ENCODE measurements around the gene DNAJC12. TPM values are rescaled to one million over a fixed set of nuclear protein-coding genes. Genes with fewer than 3 reads are reported as not detected.

DNAJC12 gene
- total RNA-seq, 4 donors from 2014 or later: 8.6 to 15.0 (median 11.9) TPM

GRCh38 chr10:67818323-67818722 is 19.7 kb downstream of the DNAJC12 start:
- no peaks in the 10 kb centered on the region for H3K4me1 ChIP-seq
- in situ Hi-C loops (cut with MboI; ENCODE audit: low sequenced_read_pairs in 4 of 4) (no loop called here), intact Hi-C loops (cut with DNase I; ENCODE audit: low total_unique reads) (no loop called here)
- no peak overlapping the region for H3K4me3 ChIP-seq
- DNase-seq (no peak), ATAC-seq (no peak)
- H3K9me3 ChIP-seq: no peaks in the 10 kb centered on the region
- TF ChIP-seq POLR2A (IDR thresholded peaks at IDR 0.05) (no peak), CTCF (IDR thresholded peaks at IDR 0.05 in 4 of 5, conservative IDR thresholded peaks at IDR 0.05 in 1 of 5) (no peak)
- H3K36me3 ChIP-seq: no peaks in the 10 kb centered on the region
- no peak overlapping the region for H3K27ac ChIP-seq
- H3K27me3 ChIP-seq: no peaks in the 10 kb centered on the region

- DNase-seq (no peak), ATAC-seq (no peak)
- H3K9me3 ChIP-seq: no peaks in the 10 kb centered on the region
- intact Hi-C loops (cut with DNase I; ENCODE audit: low total_unique reads) (no loop called here), in situ Hi-C loops (cut with MboI; ENCODE audit: low sequenced_read_pairs in 4 of 4) (no loop called here)
- H3K4me3 ChIP-seq: no peak overlapping the region
- no peak for TF ChIP-seq POLR2A (IDR thresholded peaks at IDR 0.05)
- TF ChIP-seq CTCF (IDR thresholded peaks at IDR 0.05 in 4 of 5, conservative IDR thresholded peaks at IDR 0.05 in 1 of 5): no peak
- no peak overlapping the region for H3K27ac ChIP-seq
- H3K4me1 ChIP-seq: no peaks in the 10 kb centered on the region
- no peaks in the 10 kb centered on the region for H3K36me3 ChIP-seq
- H3K27me3 ChIP-seq: no peaks in the 10 kb centered on the region
Observed at GRCh38 chr10:67816719-67817118, 21.3 kb downstream of the DNAJC12 start.

DNA sequence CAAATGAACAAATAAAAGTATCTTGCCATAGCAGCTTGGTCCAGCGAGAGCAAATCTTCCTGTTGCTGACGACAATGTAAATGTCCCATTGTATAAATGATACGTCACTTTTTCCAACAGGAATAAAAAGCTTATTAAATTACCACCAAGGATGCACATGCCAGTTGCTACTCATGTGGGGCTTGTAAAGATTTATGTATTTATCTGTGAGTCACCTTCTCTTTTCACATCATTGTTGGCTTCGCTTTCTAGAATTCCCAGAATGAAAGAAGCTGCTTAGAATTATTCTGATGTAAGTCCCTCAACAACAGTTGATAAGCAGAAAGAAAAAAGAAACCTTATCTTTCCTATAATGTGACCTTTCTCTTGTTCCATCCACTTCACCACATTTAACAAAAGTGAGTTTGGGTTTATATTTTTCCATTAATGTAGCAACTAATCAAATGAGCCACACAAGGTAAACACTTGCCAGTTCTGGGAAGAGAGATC is 22.4 kb downstream of the DNAJC12 start:
- Histone ChIP-seq H3K36me3 (no peaks in the 10 kb centered on the region), H3K9me3 (no peaks in the 10 kb centered on the region), H3K27ac (no peak overlapping the region), H3K4me3 (no peak overlapping the region), H3K4me1 (no peaks in the 10 kb centered on the region), H3K27me3 (no peaks in the 10 kb centered on the region)
- no peak for TF ChIP-seq CTCF (IDR thresholded peaks at IDR 0.05 in 4 of 5, conservative IDR thresholded peaks at IDR 0.05 in 1 of 5)
- TF ChIP-seq POLR2A (IDR thresholded peaks at IDR 0.05): no peak
- in situ Hi-C loops (cut with MboI; ENCODE audit: low sequenced_read_pairs in 4 of 4): no loop called here
- ATAC-seq (peak in 1 of 2 donors; percentile 44), DNase-seq (no peak)
- intact Hi-C loops (cut with DNase I; ENCODE audit: low total_unique reads): no loop called here

DNA sequence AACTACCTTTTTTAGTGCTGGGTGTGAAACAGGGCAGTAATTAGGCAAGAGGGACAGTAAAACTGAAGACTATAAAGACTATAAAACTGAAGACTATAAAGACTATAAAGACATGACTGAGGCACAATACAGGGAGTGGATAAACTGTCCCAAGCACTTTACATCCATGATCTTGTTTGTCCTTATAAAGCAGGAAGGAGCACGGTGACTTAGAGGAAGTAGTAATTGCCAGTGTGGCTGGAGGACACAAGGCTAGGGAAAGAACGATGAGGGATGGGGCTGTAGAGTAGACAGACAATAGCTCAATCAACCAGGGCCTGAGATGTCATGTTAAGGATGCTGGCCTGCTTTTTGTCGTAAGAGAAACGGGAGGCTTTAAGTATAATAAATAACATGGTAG is 26.0 kb downstream of the DNAJC12 start:
- Histone ChIP-seq H3K36me3 (no peaks in the 10 kb centered on the region), H3K4me1 (no peaks in the 10 kb centered on the region), H3K27ac (no peak overlapping the region), H3K9me3 (no peaks in the 10 kb centered on the region), H3K4me3 (no peak overlapping the region), H3K27me3 (no peaks in the 10 kb centered on the region)
- in situ Hi-C loops (cut with MboI; ENCODE audit: low sequenced_read_pairs in 4 of 4) (no loop called here), intact Hi-C loops (cut with DNase I; ENCODE audit: low total_unique reads) (no loop called here)
- TF ChIP-seq CTCF (IDR thresholded peaks at IDR 0.05 in 4 of 5, conservative IDR thresholded peaks at IDR 0.05 in 1 of 5) (no peak), POLR2A (IDR thresholded peaks at IDR 0.05) (no peak)
- ATAC-seq: no peak
- no peak for DNase-seq

DNA sequence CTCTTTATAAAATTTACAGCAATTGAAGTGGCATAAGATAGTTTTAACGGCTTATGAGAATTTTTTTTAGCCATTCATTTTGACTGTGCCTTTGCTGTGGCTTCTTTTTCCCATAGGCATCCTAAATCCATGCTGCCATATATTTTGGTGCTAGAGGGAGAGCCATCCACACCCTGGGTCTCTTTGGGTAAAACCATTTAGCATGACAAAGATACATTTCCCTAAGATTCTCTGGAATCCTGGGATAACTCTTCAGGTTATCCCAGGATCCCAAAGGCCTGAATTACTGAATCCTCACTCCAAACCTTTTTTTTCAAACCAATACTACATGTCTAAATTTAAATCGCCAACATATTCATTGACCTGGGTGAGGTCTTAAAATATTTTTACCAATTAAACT is 28.9 kb downstream of the DNAJC12 start:
- Histone ChIP-seq H3K4me3 (no peak overlapping the region), H3K36me3 (no peaks in the 10 kb centered on the region), H3K27ac (no peak overlapping the region), H3K27me3 (no peaks in the 10 kb centered on the region), H3K4me1 (no peaks in the 10 kb centered on the region), H3K9me3 (no peaks in the 10 kb centered on the region)
- no peak for ATAC-seq
- intact Hi-C loops (cut with DNase I; ENCODE audit: low total_unique reads) (no loop called here), in situ Hi-C loops (cut with MboI; ENCODE audit: low sequenced_read_pairs in 4 of 4) (no loop called here)
- TF ChIP-seq POLR2A (IDR thresholded peaks at IDR 0.05) (no peak), CTCF (IDR thresholded peaks at IDR 0.05 in 4 of 5, conservative IDR thresholded peaks at IDR 0.05 in 1 of 5) (no peak)
- DNase-seq: no peak
